ENCODE data around the gene KLK5.
"Not testable (repeated sequence)": the region's sequence is repeated elsewhere in the genome, so short reads cannot be mapped to it uniquely, and the experiment has no call there.

The KLK5 gene

DNA sequence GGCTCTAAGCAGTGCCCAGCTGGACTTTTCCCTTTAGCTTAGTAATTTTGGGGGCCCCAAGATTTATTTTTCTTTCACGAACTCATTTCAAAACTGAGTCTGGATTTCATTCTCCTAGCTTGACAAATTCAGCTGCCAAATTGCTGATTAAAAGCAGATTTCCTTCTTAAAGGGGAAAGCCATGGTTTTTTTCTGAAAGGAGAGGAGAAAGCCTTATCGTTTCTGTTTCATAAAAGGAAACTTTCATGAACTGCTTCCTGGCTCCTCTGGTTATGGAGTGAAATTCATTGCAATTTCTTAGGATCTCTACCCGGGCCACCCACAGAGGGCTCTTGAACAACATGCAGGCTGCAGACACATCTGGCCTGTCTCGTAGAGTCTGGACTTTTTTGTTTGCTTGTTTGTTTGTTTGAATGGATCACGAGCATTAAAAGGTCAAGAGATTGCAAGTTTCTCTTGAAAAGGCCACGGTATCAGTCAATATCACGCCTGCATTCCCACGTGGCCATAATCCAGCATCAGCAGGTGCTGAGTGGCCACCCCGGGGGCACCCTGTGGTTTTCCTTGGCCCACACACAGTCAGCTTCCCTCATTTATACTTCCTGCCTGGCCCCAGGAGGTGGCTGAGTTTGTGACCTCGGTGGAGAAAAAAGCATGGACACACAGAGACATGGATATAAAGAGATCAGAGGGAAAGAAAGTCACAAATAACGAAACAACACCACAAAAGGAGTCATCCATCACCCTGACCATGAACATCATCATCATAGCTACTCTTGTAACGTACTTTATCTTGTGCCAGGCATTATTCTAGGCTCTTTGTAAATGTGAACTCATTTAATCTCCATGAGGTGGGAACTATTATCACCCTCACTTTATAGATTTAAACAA, 31.2 kb downstream of the KLK5 start:
- no peak for DNase-seq

DNA sequence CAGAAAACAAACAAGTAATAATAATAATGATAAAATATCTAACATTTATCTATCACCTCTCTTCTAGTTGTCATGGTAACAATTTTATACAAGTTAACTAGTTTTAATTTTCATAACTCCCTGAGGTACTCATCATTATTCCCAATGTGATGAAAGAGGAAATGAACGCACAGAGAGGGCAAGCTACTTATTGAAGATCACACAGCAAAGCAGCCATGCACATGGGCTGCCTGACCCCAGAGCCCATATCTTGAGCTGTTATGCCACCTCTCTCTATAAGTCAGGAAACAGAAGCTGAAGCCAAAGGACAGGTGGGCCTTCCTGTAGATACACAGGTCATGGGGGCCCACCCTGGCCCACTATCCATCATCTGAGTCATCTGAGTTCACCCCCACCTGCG, 36.8 kb downstream of the KLK5 start:
- DNase-seq = no peak

DNA sequence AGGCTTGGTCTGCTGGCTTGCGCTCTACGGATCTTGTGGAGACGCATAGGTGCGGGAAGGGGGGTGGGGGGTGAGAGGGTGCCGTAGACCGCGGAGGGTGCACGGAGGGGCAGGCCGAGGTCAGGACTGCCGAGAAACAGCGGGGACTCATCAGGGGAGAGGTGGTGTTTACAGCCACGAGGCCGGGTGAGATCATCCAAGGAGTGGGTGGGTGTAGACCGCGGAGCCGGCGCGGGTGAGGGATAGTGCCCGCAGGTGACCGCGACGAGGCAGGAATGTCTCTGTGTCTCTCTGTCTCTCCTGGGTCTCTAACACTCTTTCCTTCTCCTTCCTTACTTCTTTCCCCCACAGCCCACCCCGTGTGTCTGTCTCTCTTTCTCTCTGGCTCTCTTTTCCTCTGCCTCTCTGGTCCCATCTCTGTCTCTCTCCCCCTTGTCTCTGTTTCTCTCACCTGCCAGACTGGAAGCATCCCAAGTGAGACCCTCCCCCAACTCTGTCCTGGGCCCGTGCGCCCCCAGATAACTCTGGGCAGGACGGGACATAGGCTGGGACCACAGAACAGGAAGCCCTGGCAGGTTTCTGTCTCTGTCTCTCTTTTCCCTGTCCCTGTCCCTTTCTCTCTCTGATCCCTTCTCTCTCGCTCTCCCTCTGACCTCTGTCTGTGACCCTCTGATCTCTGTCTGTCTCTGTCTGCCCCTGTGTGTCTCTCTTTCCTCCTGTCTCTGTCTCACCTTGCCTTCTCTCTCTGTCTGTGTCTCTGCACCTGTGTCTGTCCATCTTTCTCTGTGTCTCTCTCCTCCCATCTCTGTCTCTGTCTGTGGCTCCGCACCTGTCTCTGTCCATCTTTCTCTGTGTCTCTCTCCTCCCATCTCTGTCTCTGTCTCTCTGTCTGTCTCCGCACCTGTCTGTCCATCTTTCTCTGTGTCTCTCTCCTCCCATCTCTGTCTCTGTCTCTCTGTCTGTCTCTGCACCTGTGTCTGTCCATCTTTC, 39.8 kb downstream of the KLK5 start:
- no peak for DNase-seq

DNA sequence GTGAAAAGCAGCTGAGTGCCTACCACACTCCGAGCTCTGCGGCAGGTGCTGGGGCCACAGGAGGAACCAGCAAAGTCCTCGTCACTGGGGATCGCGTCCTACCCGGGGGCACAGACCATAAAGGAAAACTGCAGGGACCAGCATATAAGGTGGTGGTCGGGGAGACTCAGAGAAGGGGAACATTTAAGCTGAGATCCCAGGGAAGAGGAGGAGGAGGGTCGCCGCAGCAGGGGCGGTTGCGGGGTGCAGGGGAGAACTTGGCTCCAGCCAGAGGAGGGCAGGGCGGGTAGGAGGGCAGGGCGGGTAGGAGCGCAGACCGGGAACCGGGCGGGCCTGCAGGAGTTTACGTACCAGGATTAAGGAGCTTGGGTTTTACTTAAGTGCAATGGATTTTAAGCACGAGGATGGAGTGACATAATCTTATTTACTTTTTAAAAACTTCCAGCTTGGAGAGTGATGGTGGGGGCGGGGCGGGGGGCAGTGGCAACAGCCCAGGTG, 40.7 kb downstream of the KLK5 start:
- no peak for DNase-seq

DNA sequence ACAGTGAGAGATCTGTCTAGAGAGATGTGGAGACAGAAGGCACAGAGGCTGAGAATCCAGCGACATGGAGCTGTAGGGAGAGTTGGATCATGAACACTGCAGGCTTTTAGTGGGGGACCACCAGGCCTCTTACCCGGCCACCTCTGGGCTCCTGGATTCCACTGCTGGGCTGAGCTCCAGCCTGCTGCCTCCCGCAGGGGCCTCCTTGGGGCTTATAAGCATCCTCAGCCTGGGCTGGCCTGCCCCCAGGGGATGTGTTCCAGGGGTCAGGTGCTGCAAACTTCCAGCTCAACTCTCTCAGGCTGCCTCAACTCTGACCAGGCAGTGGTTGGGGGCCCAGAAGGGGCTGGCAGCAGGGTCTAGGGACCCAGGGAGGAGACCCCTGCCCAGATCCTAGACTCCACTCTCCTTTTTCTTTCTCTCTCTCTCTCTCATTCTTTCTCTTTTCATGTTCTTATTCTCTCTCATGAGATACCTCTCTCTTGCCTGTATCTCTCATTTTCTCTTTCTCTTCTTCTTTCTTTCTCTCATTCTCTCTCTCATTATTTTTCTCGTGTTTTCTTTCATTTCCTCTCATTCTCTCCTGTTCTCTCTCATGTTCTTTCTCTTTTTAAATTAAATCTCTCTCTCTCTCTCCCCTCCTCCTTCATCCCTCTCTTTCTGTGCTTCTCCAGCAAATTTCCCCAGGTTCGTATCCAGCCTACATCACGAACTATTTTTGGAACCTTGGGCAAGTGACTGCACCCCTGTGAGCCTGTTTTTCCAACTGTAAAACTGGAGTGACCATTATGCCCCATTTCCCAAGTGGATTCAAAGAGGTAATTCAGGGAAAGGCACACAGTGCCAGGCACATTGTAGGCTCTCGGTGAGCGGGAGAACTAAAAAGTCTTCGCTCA, 41.4 kb downstream of the KLK5 start, which contains the start of gene KLK4:
KLK4 (minus strand) TSS at position 190 of the 896 bp plus-strand sequence. CDS start 657 bp downstream, outside the sequence.
- no peak for DNase-seq

DNA sequence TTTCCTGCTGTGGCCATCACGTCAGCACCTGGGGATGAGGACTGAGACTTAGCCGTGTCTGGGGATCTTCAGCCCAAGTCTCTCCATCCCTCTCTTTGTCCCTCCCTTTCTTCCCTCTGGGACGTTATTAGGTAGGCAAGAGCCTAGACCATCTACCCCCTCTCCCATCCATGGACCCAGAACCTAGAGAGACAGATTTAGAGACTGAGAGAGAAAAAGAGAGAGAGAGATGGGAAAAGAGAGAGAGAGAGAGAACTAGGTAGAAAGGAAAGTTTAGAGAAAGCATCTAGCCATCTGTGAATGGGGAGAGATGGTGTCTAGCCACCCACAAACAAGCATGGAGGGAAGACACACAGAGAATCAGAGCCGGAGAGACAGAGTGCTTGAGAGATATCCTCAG, 42.1 kb downstream of the KLK5 start:
- DNase-seq = no peak

DNA sequence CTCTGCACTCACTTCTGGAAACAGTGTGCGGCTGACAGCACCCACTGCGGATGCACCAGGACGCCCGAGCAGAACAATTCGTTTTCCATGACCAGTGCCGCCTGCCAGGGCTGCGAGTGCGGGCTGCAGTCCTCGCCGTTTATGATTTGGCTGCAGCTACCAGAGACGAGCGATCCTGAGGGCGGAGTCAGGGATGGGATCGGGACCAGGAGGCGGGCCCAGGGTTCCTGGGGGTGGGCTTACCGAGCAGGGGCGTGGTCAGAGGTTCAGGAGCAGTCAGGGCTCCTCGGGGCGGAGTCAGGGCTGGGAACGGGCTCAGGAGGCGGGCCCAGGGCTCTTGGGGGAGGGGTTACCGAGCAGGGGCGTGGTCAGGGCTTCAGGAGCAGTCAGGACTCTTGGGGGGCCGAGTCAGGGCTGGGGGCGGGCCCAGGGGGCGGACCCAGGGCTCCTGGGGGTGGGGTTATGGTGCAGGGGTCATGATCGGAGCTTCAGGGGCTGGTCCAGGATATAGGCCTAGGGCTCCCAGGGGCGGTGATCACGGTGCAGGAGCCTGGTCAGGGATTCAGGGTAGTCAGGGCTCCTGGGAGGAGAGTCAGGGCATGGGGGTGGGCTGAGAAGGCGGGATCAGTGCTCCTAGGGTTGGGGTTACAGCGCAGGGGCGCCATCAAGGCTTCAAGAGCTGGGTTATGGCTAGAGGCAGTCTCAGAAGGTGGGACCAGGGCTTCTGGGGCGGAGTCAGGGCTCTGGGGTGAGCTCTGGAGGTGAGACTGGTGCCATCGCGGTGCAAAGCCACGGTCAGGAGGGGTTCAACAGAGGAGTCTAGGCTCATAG, 43.4 kb downstream of the KLK5 start:
- DNase-seq = peak; percentile 49

DNA sequence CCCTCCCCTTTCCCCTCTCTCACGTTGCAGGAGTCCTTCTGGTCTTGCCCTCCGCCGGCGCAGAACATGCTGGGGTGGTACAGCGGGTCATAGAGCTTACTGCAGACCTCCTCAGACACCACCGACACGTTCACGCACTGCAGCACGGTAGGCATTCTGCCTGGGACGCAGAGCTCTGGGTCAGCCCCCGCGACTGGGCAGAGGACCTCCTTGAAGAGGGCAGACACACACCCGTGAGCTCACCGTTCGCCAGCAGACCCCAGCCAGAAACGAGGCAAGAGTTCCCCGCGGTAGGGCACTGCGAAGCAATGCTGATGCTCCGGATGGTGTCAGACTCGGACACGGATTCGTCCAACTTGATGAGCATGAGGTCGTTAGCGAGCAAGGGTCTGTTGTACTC, 44.5 kb downstream of the KLK5 start:
- no peak for DNase-seq

DNA sequence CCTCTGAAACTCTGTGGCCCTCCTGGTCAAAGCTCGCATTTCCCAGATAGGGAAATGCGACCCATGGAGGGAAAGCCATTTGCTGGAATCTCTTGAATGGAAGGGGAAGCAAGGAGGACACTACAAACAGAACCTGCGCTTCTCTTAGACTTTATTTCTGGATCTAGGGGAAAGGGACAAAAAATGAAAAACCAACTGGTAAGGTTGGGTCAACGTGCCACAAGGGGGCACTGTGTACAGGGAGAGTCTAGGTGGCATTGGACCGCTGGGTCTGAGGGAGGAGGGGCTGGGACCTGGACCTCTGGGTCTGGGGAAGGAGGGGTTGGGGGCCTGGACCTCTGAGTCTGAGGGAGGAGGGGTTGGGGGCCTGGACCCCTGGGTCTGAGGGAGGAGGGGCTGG, 46.6 kb downstream of the KLK5 start:
- peak; percentile 55 for DNase-seq

DNA sequence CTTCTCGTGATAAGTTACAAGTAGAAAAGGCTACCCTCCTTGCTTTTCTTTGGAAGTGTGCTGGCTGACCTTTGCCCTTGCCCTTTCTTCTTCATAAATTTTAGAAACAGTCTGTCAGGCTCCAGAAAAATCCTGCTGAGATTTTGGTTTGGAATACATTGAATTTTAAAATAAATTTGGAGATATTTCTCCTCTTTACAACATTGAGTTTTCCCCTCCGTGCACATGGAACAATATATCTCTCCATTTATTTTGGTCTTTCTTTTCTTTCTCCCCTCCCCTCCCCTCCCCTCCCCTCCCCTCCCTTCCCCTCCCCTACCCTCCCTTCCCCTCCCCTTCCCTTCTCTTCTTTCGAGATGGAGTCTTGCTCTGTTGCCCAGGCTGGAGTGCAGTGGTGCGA, 50.2 kb downstream of the KLK5 start:
- DNase-seq = no peak

DNA sequence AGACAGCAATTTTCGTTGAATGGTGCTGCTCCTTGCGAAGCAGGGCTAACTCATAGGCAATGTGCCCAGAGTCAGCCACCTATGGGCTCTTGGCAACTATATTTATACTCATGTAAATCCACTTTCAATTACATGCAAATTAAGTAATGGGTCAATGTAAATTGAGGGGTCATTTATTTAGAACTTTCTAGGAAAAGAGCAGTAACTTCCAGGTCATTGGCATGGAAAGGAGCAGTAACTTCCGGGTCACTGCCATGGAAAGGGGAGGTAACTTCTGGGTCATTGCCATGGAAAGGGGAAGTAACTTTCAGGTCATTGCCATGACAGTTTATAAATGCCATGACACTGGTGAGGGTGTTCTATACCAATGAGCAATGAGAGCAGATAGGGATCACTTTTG, 53.3 kb downstream of the KLK5 start:
- no peak for DNase-seq

DNA sequence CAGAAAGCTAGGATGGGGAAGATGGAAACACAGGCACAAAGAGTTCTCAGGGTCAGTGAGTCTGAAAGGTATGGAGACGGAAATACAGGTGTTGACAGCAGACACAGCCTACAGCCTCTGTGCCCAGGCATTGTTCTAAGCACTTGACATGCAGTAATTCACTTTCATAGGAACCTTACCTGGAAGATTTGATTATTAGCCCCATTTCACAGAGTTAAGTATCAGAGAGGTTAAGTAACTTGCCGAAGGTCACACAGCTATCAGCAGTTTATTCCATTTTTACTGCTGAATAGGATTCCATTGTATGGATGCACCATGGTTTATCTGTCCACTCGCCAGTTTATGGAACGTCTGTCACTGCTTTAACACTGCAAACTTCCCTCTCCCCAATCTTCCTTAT, 54.8 kb downstream of the KLK5 start:
- DNase-seq = no peak

DNA sequence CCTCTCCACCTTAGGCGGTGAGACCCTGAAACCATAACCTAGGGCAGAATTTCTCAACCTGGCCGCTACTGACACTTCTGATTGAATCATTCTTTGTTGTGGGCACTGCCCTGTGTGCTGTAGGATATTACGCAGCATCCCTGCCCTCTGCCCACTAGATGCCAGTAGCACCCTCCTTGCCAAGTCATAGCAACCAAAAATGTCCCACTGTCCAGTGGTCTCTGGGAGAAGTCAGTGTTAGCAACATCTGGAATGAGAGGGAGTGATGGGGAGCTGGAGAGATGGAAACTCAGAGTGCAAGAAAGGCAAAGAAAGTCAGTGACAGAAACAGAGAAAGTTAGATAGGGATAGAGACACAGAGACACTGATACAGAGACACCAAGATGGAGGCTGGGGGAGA, 55.2 kb downstream of the KLK5 start:
- no peak for DNase-seq

DNA sequence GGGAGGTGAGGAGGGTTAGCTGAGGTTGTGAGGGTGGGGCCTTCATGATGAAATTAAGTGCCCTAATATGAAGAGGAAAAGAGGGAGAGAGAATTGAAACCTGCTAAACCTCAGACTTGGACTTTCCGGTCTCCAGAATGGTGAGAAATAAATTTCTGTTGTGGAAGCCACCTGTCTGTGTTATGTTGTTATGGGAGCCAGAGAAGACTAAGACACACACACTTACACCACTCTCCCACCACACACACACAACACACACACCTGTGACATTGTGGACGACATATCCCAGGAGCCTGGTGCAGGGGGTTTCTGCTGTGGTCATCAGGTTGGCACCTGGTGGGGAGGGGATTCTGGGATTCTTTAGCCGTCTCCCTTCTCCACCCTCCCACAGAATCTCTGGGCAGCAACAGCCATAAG, 55.6 kb downstream of the KLK5 start:
- DNase-seq = no peak

DNA sequence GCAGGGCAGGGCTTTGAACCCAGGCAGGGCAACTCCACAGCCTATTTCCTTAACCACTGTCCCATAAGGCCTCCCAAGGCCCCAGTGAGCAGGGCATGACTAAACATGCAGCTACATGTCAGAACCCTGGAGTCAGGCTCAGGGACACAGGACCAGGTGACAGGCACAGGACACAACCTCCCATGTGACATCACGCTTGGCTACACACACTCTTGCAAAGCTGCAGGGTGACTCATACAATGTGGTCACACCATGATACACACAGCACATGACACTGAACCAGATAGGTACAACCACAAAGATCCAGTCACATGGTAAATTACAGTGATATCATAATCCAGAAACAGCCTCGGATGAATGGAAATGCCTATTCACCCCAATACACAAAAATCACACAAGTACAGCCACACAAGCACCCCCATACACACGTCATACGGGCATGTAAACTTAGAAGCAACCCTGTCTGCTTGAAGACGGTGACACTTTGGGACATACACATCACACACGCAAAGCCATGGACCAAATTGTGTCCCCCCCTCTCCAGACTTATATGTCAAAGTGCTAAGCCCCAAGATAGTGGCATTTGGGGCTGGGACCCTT, 56.1 kb downstream of the KLK5 start:
- peak; percentile 56 for DNase-seq

DNA sequence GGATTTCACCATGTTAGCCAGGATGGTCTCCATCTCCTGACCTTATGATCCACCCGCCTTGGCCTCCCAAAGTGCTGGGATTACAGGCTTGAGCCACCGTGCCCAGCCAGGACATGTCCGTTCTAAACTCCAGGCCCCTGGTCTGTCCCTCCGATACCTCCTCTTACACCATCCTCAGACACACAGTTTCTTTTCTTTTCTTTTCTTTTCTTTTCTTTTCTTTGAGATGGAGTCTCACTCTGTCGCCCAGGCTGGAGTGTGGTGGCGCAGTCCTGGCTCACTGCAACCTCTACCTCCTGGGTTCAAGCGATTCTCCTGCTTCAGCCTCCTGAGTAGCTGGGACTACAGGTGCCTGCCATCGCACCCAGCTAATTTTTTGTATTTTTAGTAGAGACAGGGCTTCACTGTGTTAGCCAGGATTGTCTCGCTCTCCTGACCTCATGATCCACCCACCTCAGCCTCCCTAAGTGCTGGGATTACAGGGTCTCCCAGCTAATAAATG, 56.7 kb downstream of the KLK5 start:
- not testable (repeated sequence) for DNase-seq

DNA sequence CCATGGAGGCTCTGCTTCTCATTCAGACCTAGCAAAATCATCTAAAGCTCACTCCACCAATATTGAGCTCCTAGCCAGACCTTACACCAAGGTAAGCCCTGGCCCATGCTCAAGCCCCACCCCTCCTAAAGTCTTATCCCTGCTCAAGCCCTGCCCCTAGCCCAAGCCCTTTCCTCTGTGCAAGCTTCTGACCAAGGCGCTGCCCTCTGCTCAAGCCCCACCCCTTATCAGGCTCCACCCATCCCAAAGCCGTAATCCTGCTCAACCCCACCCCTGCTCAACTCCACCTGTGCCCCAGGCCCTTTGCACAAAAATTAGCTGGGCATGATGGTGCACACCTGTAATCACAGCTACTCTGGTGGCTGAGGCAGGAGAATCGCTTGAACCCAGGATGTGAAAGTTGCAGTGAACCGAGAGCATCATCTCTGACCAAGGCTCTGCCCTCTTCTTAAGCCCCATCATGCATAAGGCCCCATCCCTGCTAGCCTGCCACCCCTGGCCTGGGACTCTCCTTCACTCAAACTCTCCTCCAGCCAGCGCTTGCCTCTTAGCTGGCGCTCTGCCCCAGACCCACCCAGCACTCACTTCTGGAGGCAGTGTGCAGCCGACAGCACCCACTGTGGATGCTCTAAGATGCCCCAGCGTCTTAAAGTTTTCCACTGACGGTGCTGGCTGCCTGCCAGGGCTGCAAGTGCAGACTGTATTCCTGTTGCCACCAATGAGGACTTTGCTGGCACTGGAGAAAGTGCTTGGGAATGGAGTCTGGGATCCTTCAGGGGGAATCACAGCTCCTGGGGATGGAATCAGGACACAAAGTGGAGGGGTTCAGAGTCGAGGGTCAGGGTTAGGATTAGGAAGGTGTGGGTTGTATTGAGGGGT, 58.1 kb downstream of the KLK5 start:
- no peak for DNase-seq

All from activated CD4-positive, alpha-beta T cell treated with anti-CD3 and anti-CD28 coated beads, Interleukin-2, Interleukin-6, amounts not matched to agents 100 ng/mL and 50 ng/mL, durations not matched to agents 16 hours and 8 hours (primary cell).